Measurements from ENCODE around the gene RAPGEF6.
"Not testable (repeated sequence)": the region's sequence is repeated elsewhere in the genome, so short reads cannot be mapped to it uniquely, and the experiment has no call there.

The RAPGEF6 gene

DNA sequence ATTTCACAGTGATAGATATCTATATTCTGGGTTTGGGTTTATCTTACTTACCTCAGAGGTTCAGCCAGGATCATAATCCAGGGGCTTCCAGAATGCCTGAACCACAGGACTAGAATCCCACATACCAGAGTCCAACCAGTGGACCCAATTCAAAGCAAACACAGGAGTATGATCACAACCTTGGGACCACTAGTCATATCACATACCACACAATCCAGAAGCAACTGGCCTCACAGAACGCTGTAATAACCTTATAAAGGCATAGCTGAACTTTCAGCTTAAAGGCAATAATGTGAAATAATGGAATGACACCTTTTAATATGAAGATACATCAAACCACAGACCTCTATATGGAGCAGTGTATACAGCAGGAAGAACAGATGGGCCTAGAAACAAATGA is 25.3 kb downstream of the RAPGEF6 start:
- no peak for DNase-seq (ENCODE audit: low spot score)

DNA sequence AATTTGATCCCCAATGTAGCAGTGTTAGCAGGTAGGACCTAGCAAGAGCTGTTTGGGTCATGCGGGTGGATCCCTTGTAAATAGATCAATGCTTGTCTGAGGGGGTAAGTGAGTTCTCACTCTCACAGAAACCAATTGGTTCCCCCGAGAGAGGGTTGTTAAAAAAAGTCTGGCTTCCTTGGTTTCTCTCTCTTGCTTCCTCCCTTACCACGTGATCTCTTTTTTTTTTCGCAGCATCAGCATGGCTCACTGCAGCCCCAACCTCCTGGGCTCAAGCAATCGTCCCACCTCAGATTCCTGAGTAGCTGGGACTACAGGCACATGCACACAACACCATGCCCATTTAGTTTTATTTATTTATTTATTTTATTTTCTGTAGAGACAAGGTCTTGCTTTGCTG is 26.4 kb downstream of the RAPGEF6 start:
- no peak for DNase-seq (ENCODE audit: low spot score)

DNA sequence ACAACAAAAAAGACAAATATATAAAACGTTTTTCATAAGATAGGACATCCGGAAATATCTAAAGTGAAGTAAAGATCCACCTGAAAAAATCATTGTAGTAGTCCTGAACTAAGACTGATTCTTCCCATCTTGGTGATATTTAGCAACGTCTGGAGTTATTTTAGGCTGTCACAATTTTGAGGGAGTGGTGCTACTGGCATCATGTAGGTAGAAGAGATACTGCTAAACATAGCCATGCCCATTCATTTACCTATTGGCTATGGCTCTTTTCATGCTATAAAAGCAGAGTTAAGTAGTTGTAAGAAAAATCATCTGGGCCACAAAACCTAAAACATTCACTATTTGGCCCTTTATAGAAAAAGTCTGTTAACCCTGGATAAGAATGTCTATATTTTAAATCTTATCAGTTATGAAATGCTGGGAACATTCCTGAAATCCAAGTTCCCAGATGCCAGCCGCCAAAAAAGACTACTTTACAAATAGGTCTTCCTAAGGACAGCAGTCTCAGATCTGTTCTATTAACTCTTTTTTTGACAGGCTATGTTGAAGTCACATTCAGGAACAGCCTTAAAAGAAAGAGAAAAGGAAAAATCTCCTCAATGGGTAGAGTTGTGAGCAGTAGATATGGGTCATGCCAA is 27.0 kb downstream of the RAPGEF6 start:
- no peak for DNase-seq (ENCODE audit: low spot score)

DNA sequence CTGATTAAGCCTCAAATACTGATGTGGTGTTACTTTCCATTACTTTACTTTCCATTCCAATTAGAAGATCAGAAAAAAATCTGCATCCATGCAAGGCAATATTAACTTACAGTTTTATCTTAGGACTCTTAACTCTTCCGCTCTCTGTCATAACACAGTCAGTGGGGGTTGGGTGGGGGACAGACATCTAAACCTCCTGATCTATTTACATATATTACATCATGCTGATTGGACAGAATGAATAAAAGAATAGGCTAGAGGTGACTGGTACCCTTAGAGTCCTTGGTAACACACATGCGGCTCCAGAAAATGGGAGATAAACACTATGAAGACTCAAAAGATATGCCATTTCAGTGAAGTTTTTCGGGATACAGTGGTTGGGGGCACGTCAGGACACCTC is 27.6 kb downstream of the RAPGEF6 start:
- DNase-seq (ENCODE audit: low spot score) = no peak

DNA sequence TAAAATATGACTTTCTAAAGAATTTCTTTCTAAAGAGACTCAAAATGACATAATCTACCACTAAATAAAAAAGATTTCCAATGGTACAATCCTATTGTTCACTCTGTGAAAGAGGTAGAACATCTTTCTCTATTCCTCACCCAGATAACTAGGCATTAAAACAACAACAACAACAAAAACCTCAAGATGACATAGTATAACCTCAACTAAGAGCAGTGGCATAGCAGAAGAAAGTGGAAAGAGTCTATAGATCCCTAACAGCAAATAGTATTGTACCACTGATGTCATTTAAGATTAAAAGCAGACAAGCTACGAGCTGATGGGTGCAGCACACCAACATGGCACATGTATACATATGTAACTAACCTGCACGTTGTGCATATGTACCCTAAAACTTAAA is 29.9 kb downstream of the RAPGEF6 start:
- no peak for DNase-seq (ENCODE audit: low spot score)

DNA sequence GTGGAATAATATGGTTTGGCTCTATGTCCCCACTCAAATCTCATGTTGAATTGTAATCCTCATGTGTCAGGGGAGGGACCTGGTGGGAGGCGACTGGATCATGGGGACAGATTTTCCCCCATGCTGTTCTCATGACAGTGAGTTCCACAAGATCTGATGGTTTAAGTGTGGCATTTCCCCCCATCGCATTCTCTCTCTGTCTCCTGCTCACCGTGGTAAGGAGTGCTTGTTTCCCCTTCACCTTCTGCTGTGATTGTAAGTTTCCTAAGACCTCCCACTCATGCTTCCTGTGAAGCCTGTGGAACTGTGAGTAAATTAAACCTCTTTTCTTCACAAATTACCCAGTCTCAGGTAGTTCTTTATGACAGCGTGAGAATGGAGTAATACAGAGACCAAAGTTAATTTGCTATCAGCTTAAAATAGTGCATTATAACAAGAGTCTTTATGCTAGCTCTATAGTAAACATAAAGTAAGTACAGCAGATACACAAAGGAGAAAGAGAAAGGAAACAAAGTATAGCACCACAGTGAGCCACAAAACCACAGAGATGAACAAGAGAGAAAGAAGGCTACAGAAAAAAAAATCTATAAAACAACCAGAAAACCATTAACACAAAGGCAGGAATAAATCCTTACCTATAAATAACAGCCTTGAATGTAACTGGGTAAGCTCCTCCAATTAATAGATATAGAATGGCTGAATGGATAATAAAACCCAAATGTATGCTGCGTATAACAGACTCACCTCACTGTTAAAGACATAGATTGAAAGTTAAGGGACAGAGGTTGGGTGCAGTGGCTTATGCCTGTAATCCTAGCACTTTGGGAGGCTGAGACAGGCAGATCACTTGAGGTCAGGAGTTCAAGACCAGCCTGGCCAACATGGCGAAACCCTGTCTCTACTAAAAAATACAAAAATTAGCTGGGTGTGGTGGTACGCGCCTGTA is 39.7 kb downstream of the RAPGEF6 start:
- DNase-seq (ENCODE audit: low spot score) = peak; percentile 38

DNA sequence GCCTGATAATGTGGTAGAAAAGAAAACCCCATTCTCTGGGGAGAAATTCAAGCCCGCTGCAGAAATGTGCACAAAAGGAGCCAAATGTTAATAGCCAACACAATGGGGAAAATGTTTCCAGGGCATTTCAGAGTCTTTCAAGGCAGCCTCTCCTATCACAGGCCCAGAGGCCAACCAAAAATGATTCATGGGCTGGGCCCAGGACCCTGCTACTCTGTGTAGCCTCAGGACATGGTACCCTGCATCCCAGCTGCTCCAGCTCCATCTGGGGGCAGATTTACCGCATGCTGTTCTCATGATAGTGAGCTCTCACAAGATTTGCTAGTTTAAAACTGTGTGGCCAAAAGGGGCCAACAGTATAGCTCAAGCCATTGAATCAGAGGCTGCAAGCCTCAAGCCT is 41.1 kb downstream of the RAPGEF6 start:
- no peak for DNase-seq (ENCODE audit: low spot score)

DNA sequence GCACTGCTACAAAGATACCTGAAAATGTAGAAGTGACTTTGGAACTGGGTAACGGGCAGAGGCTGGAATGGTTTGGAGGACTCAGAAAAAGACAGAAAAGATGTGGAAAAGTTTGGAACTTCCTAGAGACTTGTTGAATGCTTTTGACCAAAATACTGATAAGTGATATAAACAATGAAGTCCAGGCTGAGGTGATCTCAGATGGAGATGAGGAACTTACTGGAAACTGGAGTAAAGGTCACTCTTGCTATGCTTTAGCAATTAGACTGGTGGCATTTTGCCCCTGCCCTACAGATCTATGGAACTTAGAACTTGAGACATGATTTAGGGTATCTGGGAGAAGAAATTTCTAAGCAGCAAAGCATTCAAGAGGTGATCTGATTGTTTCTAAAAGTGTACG is 41.6 kb downstream of the RAPGEF6 start:
- DNase-seq (ENCODE audit: low spot score) = not testable (repeated sequence)

DNA sequence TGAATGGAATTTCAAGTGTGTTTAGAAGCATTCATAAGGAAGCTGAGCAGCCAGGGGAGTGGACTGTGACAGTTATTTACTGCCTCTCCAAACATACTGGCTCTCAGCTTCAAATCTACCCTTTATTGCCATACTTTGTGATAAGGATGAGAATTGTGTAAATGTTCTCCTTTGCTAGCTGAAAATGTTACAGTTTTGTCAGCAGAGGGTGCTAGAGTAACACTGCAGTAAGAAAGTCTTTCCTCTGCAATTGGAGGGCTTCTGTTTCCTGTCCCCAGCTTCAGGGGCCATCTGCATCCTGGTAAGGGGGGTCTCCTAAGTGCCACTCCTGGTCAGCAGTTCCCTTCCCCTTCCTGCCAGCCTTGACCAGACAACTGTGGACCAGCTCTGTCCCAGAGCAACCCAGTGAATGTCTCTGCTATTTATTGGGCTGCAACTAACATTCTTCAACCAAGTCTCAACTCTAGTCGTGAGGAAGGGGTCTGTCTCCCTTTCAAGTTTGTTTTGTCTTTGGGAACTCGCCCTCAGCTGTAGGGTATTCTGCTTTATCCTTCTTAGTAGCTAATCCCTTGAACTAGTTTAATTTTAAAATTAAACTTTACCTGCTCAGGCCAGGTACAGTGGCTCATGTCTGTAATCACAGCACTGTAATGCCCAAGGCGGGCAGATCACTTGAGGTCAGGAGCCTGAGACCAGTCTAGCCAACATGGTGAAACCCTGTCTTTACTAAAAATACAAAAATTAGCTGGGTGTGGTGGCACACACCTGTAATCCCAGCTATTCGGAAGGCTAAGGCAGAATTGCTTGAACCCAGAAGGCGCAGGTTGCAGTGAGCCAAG is 45.3 kb downstream of the RAPGEF6 start:
- DNase-seq (ENCODE audit: low spot score) = peak; percentile 60

DNA sequence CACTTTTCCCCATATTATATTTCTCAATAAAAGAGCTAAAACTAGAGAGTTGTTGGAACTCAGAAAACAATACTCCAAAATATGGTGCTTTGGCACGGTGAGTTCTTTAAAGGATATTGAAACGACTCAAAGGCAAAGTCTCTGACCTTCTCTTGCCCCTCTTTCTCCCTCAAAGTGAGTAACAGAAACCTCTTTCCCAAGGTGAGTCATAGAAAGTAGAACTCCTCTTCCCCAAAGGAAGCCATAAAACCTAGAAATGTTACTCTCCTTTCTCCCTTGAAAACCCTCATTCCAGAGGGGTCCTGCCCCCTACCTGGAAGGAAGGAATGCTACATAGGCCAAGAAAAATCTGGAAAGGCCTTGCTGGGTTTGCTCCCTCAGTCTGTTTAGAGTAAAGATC is 47.5 kb downstream of the RAPGEF6 start:
- no peak for DNase-seq (ENCODE audit: low spot score)

DNA sequence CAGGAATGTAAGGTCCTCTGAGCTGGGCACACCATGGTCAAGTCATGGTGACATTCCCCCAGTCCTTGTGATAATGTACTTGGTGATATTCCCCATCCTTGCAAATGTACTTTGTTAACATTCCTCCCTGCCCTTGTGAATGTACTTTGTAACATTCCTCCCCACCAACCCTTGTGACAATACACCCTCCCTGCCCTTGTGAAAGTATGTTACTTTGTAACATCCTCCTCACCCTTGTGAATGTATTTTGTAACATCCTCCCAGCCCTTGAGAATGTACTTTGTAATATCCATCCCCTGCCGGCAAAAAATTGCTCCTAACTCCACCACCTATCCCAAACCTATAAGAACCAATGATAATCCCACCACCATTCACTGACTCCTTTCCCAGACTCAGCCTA is 53.3 kb downstream of the RAPGEF6 start:
- no peak for DNase-seq (ENCODE audit: low spot score)

DNA sequence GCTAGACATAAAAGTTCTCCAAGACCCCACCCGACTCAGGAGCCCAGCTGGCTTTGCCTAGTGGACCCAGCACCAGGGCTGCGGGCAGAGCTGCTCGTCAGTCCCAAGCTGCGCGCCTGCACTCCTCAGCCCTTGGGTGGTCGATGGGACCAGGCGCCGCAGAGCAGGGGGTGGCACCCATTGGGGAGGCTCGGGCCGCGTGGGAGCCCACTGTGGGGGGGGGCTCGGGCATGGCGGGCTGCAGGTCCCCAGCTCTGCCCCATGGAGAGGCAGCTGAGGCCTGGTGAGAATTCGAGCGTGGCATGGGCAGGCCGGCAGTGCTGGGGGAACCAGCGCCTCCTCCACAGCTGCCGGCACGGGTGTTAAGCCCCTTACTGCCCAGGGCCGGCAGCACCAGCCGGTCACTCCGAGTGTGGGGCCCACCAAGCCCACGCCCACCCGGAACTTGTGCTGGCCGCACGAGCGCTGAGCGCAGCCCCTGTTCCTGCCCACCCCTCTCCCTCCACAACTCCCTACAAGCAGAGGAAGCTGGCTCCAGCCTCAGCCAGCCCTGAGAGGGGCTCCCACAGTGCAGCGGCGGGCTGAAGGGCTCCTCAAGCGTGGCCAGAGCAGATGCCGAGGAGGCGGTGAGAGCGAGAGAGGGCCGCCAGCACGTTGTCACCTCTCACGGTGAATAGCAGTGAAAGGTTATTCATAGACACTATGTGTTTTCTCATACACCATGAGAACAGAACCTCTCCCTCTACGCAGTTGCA is 54.9 kb downstream of the RAPGEF6 start:
- DNase-seq (ENCODE audit: low spot score) = no peak

DNA sequence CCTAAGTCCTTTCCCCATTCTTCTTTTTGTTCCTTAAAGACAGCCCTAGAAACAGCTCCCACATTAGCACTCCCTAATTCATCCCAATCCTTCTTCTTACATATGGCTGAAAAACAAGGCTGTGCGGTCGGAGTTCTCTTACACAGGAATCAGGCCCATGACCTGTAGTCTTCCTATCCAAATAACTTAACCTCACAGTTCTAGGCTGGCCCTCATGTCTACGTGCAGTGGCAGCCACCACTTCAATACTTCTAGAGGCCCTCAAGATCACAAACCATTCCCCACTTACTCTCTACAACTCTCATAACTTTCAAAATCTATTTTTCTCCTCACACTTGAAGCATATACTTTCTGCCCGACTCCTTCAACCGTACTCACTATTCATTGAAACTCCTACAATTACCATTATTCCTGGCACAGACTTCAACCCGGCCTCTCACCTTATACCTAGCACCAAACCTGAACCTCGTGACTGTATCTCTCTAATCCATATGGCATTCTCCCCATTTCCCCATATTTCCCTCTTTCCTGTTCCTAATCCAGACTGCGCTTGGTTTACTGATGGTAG is 59.3 kb downstream of the RAPGEF6 start:
- DNase-seq (ENCODE audit: low spot score) = no peak

DNA sequence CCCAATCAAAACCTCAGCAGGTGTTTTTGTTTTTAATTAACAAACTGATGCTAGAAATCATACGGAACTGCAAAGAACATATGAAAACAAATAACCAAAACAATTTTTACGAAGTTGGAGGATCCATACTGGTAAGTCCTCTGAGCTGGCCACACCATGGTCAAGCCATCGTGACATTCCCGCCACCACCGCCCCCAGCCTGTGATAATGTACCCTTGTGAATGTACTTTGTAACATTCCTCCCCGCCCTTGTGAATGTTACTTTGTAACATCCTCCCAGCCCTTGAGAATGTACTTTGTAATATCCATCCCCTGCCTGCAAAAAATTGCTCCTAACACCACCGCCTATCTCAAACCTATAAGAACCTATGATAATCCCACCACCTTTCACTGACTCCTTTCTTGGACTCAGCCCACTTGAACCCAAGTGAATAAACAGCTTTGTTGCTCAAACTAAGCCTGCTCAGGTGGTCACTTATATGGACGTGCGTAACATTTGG is 63.3 kb downstream of the RAPGEF6 start:
- DNase-seq (ENCODE audit: low spot score) = no peak

DNA sequence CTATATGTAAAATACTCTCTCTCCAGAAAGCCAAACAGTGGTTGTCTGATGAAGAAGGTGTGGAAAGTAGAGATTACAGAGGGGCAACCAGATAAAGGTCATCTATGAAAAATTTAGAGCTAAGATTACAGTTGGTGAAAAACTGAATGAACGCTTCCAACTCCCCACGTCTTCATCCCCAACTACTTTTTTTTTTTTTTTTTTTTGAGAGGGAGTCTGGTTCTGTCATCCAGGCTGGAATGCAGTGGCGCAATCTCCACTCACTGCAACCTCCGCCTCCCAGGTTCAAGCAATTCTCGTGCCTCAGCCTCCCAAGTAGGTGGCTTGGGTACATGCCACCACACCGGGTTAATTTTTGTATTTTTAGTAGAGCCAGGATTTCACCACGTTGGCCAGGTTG is 64.3 kb downstream of the RAPGEF6 start:
- no peak for DNase-seq (ENCODE audit: low spot score)

DNA sequence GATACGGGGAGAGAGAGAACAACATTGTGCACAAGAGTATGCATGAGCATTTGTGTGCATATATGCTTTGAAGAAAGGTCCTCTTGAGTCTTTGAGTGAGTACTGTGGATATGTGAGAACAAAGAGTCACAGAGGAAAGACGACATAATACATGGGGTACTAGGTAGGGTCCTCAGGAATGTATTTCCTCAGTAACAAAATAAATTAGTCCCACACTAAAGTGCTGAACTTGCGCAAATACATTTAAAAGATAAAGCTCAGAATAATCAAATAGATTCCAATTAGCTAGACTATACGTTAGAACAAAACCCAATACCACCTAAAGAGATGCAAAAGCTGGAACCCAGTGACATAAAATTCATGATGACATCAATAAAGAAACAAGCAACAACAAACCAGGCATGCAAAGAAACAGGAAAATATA is 70.8 kb downstream of the RAPGEF6 start:
- no peak for DNase-seq (ENCODE audit: low spot score)

DNA sequence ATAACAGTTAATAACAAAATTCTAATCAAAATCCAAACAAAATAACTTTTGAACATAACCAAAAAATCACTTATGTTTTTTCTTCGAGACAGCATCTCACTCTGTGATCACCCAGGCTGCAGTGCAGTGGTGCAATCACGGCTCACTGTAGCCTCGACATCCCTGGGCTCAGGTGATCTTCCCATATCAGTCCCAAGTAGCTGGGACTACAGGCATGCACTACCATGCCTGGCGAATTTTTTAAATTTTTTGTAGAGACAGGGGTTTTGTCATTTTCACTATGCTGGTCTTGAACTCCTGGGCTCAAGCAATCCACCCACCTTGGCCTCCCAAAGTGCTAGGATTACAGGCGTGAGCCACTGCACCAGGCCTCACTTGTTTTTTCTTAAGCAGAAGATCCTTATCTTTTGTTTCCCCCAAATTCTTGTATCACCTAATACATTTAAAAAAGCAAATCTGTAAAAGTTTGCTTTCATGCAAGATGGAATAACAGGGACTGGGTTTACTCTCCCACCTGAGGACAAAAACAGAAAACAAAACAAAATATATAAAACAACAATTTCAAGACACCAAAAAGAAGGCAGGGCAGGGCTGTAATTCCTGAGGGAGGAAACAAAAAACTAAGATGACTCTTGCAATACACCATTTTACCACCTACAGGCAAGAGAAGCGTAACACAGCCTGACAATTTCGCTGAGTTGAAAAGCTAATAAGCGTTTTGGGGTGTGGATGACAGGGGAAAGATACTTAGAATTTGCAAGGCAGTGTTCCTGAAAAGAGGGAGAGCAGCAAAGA is 71.4 kb downstream of the RAPGEF6 start:
- no peak for DNase-seq (ENCODE audit: low spot score)

DNA sequence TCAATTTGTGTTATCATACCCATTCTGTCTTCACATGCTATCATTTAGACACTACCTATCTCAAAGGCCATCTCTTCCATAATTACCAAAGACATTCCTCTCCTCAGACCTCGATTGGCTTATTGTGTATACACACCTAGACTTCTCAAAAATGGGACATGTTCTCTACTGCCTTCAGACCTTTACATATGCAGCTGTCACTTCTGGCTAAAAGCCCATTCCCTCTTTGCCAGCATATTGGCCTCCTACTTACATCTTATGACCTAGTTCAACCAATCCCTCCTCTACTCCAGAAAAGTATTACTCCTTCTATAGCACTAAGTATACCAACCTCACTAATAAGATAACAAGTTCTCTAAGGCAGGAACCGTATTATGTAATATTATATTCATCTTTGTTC is 84.4 kb downstream of the RAPGEF6 start:
- no peak for DNase-seq (ENCODE audit: low spot score)

DNA sequence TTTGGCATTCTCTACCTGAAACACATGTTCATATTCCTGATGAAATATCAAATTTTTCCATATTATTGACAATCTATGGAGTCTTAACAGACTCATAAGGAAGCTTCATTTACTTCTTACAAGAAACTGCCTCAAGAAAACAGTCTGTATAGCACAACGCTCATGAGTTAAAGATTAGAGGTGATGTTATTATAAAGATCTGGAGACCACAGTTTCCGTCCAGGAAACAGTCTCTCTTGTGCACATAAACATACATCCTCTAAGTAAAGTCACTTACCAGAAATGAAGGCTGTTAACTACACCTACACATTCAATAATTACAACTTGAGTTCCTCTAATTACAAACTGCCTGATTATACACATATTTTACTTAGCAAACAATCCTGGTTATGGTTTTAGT is 86.9 kb downstream of the RAPGEF6 start:
- peak; percentile 66 for DNase-seq (ENCODE audit: low spot score)

DNA sequence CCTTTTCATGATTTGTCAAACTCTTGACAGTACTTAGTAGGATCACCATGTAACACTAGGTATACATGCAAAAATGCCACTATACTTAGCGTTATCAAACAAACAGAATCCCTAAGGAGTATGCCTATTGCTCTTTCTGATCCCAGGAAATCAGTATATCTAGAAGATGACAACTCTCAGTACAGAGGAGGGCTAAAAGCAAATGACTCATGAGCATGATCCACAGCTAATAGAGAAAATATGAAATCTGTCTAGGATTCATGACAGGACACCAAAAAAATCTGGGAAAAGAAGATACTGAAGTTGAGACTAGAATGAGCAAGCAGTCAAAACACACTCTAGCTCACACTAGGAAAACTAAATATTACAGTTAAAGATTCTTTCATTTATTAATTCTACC is 89.2 kb downstream of the RAPGEF6 start:
- DNase-seq (ENCODE audit: low spot score) = no peak

DNA sequence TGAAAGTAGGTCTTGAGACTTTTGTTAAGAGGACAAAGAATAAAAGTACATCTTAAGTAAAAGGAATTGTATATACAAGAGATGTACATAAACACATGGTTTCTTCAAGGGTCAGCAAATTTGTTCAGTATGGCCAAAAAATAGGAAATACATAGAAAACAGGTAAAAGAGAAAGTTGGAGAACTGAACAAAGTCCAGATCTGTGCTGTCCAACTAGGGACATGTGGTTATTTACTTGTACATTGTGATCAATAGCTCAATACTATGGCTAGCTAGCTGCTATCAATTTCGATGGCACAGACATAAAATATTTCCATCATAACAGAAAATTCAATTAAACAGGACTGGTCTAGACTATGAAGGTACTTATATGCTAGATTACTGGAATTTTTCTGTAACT is 92.3 kb downstream of the RAPGEF6 start:
- DNase-seq (ENCODE audit: low spot score) = no peak

Measured in CD4-positive, alpha-beta T cell treated with Interleukin-2 at 100 ng/mL for 4 hours (primary cell).